GM18861 (cell line): ENCODE measurements around the gene KASH5.
"Not testable (repeated sequence)": the region's sequence is repeated elsewhere in the genome, so short reads cannot be mapped to it uniquely, and the experiment has no call there.

Experiments used
- ATAC-seq: cut with Tn5 transposase; IDR thresholded peaks from one replicate; pipeline ENCODE4 v1.9.1; 2021; ENCODE audit not compliant: unreplicated experiment

KASH5 gene

GRCh38 chr19:49362048-49362928 lies 25.8 kb upstream of the KASH5 start, which contains the start of gene TEAD2:
Gene TEAD2 (minus strand): TSS chr19:49362416. CDS start chr19:49360075, 2,341 bp downstream.
- no peak for ATAC-seq

DNA sequence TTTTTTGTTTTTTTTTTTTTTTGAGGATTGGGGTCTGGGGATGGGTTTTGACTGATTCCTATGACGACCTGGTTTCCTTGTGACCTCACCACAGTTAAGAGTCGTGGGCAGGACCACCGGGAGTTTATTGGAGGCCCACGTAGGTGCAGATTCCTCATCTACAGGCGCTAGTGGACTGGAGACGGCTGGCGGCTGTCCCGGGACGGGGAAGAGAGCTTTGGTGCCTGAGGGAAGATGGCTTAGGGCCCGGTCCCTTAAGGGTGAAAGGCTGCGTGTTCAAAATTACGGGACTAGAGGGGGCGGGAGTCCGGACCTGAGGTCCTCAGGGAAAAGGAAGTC lies 25.2 kb upstream of the KASH5 start:
- no peak for ATAC-seq

- no peak for ATAC-seq
Measured at GRCh38 chr19:49363268-49364082, 24.6 kb upstream of the KASH5 start, which contains the start of gene DKKL1. Gene DKKL1 (plus strand): TSS chr19:49363877. CDS start chr19:49363999, 122 bp downstream.

DNA sequence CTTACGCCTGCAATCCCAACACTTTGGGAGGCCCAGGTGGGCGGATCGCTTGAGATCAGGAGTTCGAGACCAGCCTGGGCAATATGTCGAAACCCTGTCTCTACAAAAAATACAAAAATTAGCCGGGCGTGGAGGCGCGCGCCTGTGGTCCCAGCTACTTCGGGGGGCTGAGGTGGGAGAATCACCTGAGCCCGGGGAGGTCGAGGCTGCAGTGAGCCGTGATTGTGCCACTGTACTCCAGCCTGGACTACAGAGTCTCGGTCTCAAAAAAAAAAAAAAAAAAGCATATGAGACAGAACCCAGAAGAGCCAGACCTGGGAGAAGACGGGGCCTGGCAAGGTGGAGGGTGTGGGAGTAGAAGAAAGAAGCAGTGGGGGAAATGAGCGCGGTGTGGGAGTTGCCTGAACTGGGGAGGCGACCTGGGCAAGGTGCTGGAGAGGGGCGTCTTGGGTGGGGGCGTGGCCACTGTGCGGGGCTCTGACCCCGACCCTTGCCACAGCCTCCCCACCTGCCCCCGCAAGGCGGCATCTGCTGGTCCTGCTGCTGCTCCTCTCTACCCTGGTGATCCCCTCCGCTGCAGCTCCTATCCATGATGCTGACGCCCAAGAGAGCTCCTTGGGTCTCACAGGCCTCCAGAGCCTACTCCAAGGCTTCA lies 23.8 kb upstream of the KASH5 start:
- ATAC-seq: no peak

- no peak for ATAC-seq
Measured at GRCh38 chr19:49366110-49366509, 21.9 kb upstream of the KASH5 start.

- ATAC-seq: no peak
Measured at GRCh38 chr19:49368711-49369358, 19.2 kb upstream of the KASH5 start.

DNA sequence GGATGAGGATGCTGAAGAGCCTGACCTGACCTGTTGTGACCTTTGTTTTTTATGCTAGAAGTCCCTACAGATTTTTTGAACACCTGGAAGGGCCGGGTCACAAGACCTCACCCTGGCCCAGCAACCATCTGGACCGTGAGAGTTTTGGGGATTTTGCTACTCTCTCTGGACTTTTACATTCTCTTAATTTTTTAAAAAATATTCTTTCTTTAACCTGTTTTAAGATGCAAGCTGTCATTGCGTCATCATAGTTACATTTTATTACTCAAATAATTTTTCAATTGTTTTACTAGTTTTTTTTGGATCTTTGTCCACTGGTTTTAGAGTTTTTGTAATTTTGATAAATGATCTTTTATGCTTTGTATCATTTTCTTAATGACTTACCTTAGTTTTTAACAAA lies 16.9 kb upstream of the KASH5 start:
- no peak for ATAC-seq

DNA sequence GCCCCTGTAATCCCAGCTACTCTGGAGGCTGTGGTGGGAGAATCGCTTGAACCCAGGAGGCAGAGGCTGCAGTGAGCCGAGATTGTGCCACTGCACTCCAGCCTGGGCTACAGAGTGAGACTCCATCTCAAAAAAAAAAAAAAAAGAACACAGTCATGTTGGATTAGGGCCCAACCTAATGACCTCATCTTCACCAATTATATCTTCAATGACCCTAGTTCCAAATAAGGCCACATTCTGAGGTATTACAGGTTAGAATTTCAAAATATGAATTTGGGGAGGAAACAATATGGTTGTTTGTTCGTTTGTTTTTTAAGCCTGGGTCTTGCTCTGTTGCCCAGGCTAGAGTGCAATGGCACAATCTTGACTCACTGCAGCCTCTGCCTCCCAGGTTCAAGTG lies 14.9 kb upstream of the KASH5 start:
- not testable (repeated sequence) for ATAC-seq

DNA sequence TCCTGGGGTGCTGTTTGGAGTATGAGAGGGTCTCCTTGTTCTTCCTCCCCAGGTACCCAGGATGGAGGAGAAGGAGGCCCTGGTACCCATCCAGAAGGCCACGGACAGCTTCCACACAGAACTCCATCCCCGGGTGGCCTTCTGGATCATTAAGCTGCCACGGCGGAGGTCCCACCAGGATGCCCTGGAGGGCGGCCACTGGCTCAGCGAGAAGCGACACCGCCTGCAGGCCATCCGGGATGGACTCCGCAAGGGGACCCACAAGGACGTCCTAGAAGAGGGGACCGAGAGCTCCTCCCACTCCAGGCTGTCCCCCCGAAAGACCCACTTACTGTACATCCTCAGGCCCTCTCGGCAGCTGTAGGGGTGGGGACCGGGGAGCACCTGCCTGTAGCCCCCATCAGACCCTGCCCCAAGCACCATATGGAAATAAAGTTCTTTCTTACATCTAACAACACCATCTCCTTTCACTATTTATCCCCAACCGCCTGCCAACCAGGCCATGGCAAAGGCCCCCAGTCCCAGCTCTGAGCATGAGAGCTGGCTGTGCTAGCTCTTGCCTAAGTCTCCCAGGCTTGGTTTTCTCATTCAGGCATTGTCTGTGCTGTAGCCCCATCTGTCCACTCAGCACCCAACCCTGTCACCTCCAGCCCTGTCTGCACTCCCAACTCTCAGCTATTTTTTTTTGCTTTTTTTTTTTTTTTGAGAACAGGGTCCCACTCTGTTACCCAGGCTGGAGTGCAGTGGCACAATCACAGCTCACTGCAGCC lies 13.2 kb upstream of the KASH5 start:
- ATAC-seq: no peak

- no peak for ATAC-seq
Measured at GRCh38 chr19:49378512-49378911, 9.5 kb upstream of the KASH5 start.

DNA sequence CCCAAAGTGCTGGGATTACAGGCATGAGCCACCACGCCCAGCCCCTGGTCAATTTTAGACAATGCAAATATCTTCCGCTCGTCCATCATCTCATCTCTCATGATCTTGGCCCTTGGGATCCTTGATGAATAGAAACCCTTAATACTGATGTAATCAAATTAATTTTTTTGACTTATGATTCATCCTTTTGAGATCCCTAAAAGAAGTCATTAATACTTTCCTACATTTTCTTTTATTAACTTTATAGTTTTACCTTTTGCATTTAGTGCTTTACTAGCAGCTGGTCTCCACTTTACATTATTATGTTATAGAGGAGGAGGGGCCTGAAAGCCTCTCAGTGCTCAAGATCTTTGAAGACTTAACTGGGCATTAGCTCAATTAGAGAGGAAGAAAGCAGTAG lies 7.7 kb upstream of the KASH5 start:
- no peak for ATAC-seq

DNA sequence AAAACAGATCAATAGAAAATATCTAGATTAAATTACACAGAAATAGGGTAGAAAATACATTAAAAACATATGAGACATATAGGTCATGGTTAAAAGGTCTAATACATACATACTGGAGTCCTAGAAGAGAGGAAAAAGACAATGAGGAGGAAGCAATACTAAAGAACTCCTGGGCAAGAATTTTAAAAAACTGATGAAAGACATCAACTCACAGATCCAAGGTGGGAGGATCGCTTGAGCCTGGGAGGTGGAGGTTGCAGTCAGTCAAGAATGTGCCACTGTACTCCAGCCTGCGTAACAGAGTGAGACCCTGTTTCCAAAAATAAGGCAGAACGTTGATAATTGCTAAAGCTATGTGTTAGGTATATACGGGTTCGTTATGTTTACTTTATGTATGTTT lies 5.4 kb upstream of the KASH5 start:
- ATAC-seq: no peak

GRCh38 chr19:49383599-49383998 lies 4.5 kb upstream of the KASH5 start:
- no peak for ATAC-seq

DNA sequence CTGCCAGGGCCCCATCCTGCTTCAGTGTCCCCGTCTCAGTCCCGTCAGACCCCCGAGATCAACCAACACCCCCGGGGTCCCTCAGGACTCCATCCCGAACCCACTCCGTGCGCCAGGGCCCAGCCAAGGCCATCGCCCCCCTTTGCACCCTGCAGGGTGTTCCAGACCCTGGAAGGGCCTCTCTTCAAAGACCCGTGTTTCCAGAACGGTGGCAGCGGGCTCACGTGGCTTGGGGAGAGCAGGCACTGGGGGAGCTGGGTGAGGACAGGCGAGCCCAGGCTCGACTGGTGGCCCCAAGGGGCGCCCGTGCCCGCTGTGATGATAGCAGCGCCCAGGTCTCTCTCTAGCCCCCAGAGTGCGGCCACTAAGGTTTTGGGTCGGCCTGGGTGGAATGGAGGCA lies 1.4 kb downstream of the KASH5 start:
- no peak for ATAC-seq

- ATAC-seq: no peak
Measured at GRCh38 chr19:49390131-49390928, 2.3 kb downstream of the KASH5 start.

- ATAC-seq: no peak
Measured at GRCh38 chr19:49390929-49391359, 2.9 kb downstream of the KASH5 start.

GRCh38 chr19:49391581-49392399 lies 3.7 kb downstream of the KASH5 start:
- peak; percentile 59 for ATAC-seq

DNA sequence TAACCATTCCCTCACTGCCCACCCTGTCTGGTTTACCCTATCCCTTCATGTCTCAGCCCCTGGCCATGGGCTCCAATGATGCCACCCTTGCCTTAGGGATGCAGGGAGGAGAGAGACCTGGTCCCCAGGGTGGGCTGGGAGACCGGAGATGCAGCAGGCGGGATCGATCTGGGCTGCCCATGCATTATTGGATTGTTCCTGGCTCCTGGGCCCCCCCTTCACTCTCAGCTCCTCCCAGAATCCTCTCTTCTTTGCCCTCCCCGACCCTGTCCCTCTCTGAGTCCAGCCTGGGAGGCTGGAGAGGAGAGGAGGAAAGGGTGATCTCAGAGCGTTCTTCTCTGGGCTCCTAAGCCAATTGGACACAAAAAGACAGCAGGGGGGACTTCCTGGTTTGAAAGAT lies 5.8 kb downstream of the KASH5 start:
- ATAC-seq: no peak
